Neuronal stem cell (in vitro differentiated cells): ENCODE measurements around the gene COCH.

Experiments
- DNase-seq: peaks from one replicate; pipeline ENCODE4 v3.0.0-alpha.2; 2013; ENCODE audit warnings: low spot score
- H2AFZ ChIP-seq: one replicate; pipeline ENCODE4 v1.6.1; 2013; ENCODE audit warnings: mild to moderate bottlenecking, low read length, inconsistent platforms
- H2AK5ac ChIP-seq: 2 replicates; pipeline ENCODE4 v1.6.1; 2013; ENCODE audit warnings: low read depth, mild to moderate bottlenecking, inconsistent platforms, low read length, moderate library complexity, mixed read lengths
- H2BK120ac ChIP-seq: 2 replicates; pipeline ENCODE4 v1.6.1; 2013; ENCODE audit warnings: low read depth, mild to moderate bottlenecking, inconsistent platforms, low read length, moderate library complexity, mixed read lengths
- H2BK12ac ChIP-seq: one replicate; pipeline ENCODE4 v1.6.1; 2013; ENCODE audit warnings: low read length, inconsistent platforms
- H2BK15ac ChIP-seq: 2 replicates; pipeline ENCODE4 v1.6.1; 2013; ENCODE audit warnings: mild to moderate bottlenecking, low read length, inconsistent platforms, mixed read lengths
- H2BK5ac ChIP-seq: one replicate; pipeline ENCODE4 v1.6.1; 2013; ENCODE audit warnings: inconsistent platforms, mild to moderate bottlenecking, low read length, moderate library complexity
- H3K14ac ChIP-seq: one replicate; pipeline ENCODE4 v1.6.1; 2013; ENCODE audit warnings: low read length, inconsistent platforms
- H3K18ac ChIP-seq: 2 replicates; pipeline ENCODE4 v1.6.1; 2013; ENCODE audit warnings: low read length, inconsistent platforms
- H3K23ac ChIP-seq: 2 replicates; pipeline ENCODE4 v1.6.1; 2013; ENCODE audit warnings: low read depth, mild to moderate bottlenecking, mixed read lengths, low read length, inconsistent platforms; ENCODE audit not compliant: poor library complexity
- H3K27ac ChIP-seq: replicated peaks from 3 replicates; pipeline ENCODE4 v1.5.1; 2013; ENCODE audit warnings: low read length, inconsistent platforms
- H3K27me3 ChIP-seq, 3 experiments: 2 replicates each; pipeline ENCODE4 v1.6.1; 2013; ENCODE audit warnings: low read length in 3 of 3, mild to moderate bottlenecking in 2 of 3, inconsistent platforms in 1 of 3, low read depth in 1 of 3, mixed read lengths in 1 of 3, moderate library complexity in 1 of 3; ENCODE audit not compliant: control insufficient read depth in 3 of 3, insufficient read depth in 3 of 3
- H3K36me3 ChIP-seq, 2 donors: replicated peaks in 1 of 2; 2 replicates each; pipeline ENCODE4 v1.6.1; 2013; ENCODE audit warnings: low read length in 2 of 2; ENCODE audit not compliant: control insufficient read depth in 2 of 2, insufficient read depth in 2 of 2
- H3K4ac ChIP-seq: 2 replicates; pipeline ENCODE4 v1.6.1; 2013; ENCODE audit warnings: inconsistent platforms, mild to moderate bottlenecking, low read length, moderate library complexity
- H3K4me1 ChIP-seq, 2 donors: 1 replicate in 1 of 2; 2 replicates in 1 of 2; pipeline ENCODE4 v1.6.1; 2013; ENCODE audit warnings: low read length in 2 of 2, low read depth in 1 of 2; ENCODE audit not compliant: control insufficient read depth in 2 of 2, insufficient read depth in 1 of 2
- H3K4me2 ChIP-seq: one replicate; pipeline ENCODE4 v1.6.1; 2013; ENCODE audit warnings: mild to moderate bottlenecking, low read length, inconsistent platforms; ENCODE audit not compliant: insufficient read depth, poor library complexity, severe bottlenecking
- H3K4me3 ChIP-seq, 2 donors: 2 replicates each; pipeline ENCODE4 v1.5.1; 2013; ENCODE audit warnings: low read length in 2 of 2, mild to moderate bottlenecking in 2 of 2, inconsistent platforms in 1 of 2, moderate library complexity in 1 of 2
- H3K79me1 ChIP-seq: one replicate; pipeline ENCODE4 v1.6.1; 2013; ENCODE audit warnings: low read depth, mild to moderate bottlenecking, inconsistent platforms, low read length, moderate library complexity
- H3K9ac ChIP-seq: one replicate; pipeline ENCODE4 v1.6.1; 2013; ENCODE audit warnings: mild to moderate bottlenecking, low read depth, low read length, inconsistent platforms; ENCODE audit not compliant: poor library complexity
- H3K9me3 ChIP-seq, 2 donors: replicated peaks in 1 of 2; 2 replicates each; pipeline versions ENCODE3 to v1.6.1; 2013; ENCODE audit warnings: low read length in 2 of 2, mild to moderate bottlenecking in 2 of 2, inconsistent platforms in 1 of 2, low read depth in 1 of 2, mixed read lengths in 1 of 2, moderate library complexity in 1 of 2; ENCODE audit not compliant: control insufficient read depth in 2 of 2, insufficient read depth in 1 of 2
- H4K8ac ChIP-seq: one replicate; pipeline ENCODE4 v1.6.1; 2013; ENCODE audit warnings: low read depth, mild to moderate bottlenecking, inconsistent platforms, low read length, moderate library complexity
- H4K91ac ChIP-seq: one replicate; pipeline ENCODE4 v1.6.1; 2013; ENCODE audit warnings: low read length, low read depth, mild to moderate bottlenecking, inconsistent platforms; ENCODE audit not compliant: poor library complexity
- WGBS, 2 donors: extraction: QIAGEN DNeasy Blood & Tissue Kit; methylation state at CpG; one replicate each; pipeline ENCODE4 v1.1.7; 2013; ENCODE audit warnings: missing lambda C conversion rate in 2 of 2, mixed read lengths in 1 of 2; ENCODE audit not compliant: insufficient read length in 2 of 2, insufficient replicate concordance in 1 of 2; ENCODE audit errors: extremely low coverage in 2 of 2; 5-methylcytosine and 5-hydroxymethylcytosine counted together

Gene COCH

GRCh38 chr14:30869551-30870155 lies 4.7 kb upstream of the COCH start:
- Histone ChIP-seq H2AFZ (no peak overlapping the region), H2BK12ac (no peak overlapping the region), H3K9ac (no peak overlapping the region), H3K4me2 (no peak overlapping the region), H2BK5ac (no peak overlapping the region), H3K27ac (no peak overlapping the region), H3K14ac (no peak overlapping the region), H3K27me3 (peaks cover 3 to 64% (median 16%) of the 10 kb centered on the region in 3 experiments), H2AK5ac (no peak overlapping the region), H3K4me1 (peaks cover 3 to 5% of the 10 kb centered on the region in 2 donors), H2BK120ac (no peak overlapping the region), H3K4ac (no peak overlapping the region), H4K8ac (no peak overlapping the region), H3K23ac (no peak overlapping the region), H3K36me3 (no peaks in the 10 kb centered on the region), H2BK15ac (no peak overlapping the region), H3K79me1 (no peaks in the 10 kb centered on the region), H3K18ac (no peak overlapping the region), H3K4me3 (no peak overlapping the region), H4K91ac (no peak overlapping the region), H3K9me3 (no peaks in the 10 kb centered on the region)
- no peak for DNase-seq
- WGBS, 2 donors: no CpG with 5 or more reads among the region's 2 CpGs

GRCh38 chr14:30872602-30873001 lies 1.8 kb upstream of the COCH start:
- peaks cover 9 to 66% (median 29%) of the 10 kb centered on the region in 3 experiments for H3K27me3 ChIP-seq

GRCh38 chr14:30873308-30874119 lies 845 bp upstream of the COCH start:
- no peak for DNase-seq
- Histone ChIP-seq H2BK15ac (no peak overlapping the region), H3K4me3 (peak overlapping the region in 1 of 2 donors; percentile 55)

More at GRCh38 chr14:30872602-30873001, 1.8 kb upstream of the COCH start:
- WGBS, 2 donors: no CpG with 5 or more reads among the region's 1 CpG
- peaks cover 3 to 9% of the 10 kb centered on the region in 2 donors for H3K4me1 ChIP-seq
- H2BK120ac ChIP-seq: no peak overlapping the region
- H3K9ac ChIP-seq: no peak overlapping the region
- no peak overlapping the region for H3K14ac ChIP-seq
- no peak overlapping the region for H3K4me3 ChIP-seq
- H2BK15ac ChIP-seq: no peak overlapping the region
- no peak overlapping the region for H4K91ac ChIP-seq
- H3K36me3 ChIP-seq: no peaks in the 10 kb centered on the region
- H3K18ac ChIP-seq: no peak overlapping the region
- H2AK5ac ChIP-seq: no peak overlapping the region
- H4K8ac ChIP-seq: no peak overlapping the region
- H2BK5ac ChIP-seq: no peak overlapping the region
- DNase-seq: no peak
- H3K4ac ChIP-seq: no peak overlapping the region
- H2AFZ ChIP-seq: no peak overlapping the region
- H2BK12ac ChIP-seq: no peak overlapping the region
- no peak overlapping the region for H3K27ac ChIP-seq
- no peaks in the 10 kb centered on the region for H3K9me3 ChIP-seq
- H3K79me1 ChIP-seq: no peaks in the 10 kb centered on the region
- H3K4me2 ChIP-seq: no peak overlapping the region
- H3K23ac ChIP-seq: no peak overlapping the region

More at GRCh38 chr14:30873308-30874119, 845 bp upstream of the COCH start:
- H2BK12ac ChIP-seq: no peak overlapping the region
- no peak overlapping the region for H3K9ac ChIP-seq
- peaks cover 3 to 9% of the 10 kb centered on the region in 2 donors for H3K4me1 ChIP-seq
- no peaks in the 10 kb centered on the region for H3K9me3 ChIP-seq
- no peaks in the 10 kb centered on the region for H3K36me3 ChIP-seq
- H3K4me2 ChIP-seq: peak overlapping the region; percentile 89
- peaks cover 9 to 66% (median 29%) of the 10 kb centered on the region in 3 experiments for H3K27me3 ChIP-seq
- peak overlapping the region; percentile 100 for H2AFZ ChIP-seq
- no peak overlapping the region for H2AK5ac ChIP-seq
- H3K18ac ChIP-seq: peak overlapping the region; percentile 81
- peak overlapping the region; percentile 97 for H4K8ac ChIP-seq
- no peak overlapping the region for H3K27ac ChIP-seq
- no peaks in the 10 kb centered on the region for H3K79me1 ChIP-seq
- no peak overlapping the region for H4K91ac ChIP-seq
- H3K4ac ChIP-seq: no peak overlapping the region
- no peak overlapping the region for H2BK5ac ChIP-seq
- H3K14ac ChIP-seq: no peak overlapping the region
- no peak overlapping the region for H2BK120ac ChIP-seq
- peak overlapping the region; percentile 44 for H3K23ac ChIP-seq
- WGBS, 2 donors: no CpG with 5 or more reads among the region's 20 CpGs
